ENCODE results near the gene COX6B1.
"Not testable (repeated sequence)": the region's sequence is repeated elsewhere in the genome, so short reads cannot be mapped to it uniquely, and the experiment has no call there.

Gene COX6B1, protein sequence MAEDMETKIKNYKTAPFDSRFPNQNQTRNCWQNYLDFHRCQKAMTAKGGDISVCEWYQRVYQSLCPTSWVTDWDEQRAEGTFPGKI

DNA sequence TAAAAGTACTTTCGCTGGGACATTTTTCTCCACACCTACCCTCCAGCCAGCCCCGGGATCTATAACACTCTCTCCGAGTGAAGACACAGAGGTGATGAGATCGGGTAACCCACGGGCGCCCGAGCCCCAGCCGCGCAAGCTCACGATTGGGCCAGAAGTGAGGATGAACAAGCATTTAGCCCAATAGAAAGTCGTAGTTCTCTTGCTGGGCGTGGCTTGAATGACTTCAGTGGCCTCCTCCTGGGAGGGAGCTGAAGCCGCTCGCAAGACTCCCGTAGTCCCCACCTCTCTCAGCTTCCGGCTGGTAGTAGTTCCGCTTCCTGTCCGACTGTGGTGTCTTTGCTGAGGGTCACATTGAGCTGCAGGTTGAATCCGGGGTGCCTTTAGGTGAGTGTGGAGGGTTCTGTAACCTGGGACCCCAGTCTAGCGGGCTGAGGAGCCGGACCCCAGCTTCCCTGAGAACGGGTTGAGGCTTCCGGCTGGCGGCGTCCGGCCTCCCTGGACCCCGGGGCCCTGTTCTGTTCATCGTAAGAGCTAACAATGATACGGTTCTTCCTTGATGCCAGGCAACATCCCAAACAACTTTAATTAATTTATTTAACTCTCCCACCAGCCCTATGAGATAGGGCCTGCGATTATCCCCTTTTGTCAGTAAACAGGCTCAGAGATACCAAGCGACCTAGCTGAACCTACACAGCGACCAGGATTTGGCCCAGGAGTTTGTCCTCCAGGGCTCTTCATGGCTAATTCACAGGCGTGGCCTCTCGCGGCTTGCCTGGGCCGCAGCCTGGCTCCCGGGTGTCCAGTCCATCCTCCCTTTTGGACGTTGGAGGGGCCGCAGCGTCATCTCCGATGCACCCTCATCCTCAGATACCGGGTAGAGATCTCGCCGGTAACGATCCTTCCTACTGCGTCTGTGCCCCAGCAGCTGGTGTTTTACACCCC lies at the start of gene COX6B1:
TSS of gene COX6B1 (plus strand) at position 307 of the 945 bp plus-strand sequence. CDS start 2,921 bp downstream, outside the sequence.
- peak; percentile 100 for DNase-seq (ENCODE audit: low spot score)

DNA sequence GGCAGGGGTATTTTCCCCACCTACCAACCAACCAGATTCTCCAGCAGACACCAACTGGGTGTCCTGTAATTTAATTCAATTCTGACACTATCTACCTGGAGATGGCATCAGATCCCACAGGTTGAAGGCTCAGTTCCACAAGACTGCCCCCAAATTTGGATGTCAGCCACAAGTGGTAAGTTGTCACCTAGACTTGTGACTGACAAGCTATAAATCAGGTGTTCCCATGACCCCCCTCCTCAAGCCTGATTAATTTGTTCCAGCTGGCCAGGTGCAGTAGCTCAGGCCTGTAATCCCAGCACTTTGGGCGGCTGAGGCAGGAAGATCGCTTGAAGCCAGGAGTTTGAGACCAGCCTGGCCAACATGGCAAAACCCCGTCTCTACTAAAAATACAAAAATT lies 46.2 kb upstream of the COX6B1 start:
- no peak for DNase-seq (ENCODE audit: low spot score)

DNA sequence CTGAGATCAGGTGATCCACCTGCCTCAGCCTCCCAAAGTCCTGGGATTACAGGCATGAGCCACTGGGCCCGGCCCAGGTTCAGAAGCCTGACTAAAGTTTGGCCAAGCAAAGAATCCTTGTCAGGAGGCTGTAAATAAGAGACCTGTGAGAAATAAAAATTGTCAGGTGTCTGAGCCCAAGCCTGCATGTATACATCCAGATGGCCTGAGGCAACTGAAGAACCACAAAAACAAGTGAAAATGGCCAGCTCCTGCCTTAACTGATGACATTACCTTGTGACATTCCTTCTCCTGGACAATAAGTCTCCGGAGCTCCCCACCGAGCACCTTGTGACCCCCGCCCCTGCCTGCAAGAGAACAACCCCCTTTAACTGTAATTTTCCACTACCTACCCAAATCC lies 43.7 kb upstream of the COX6B1 start:
- DNase-seq (ENCODE audit: low spot score) = peak; percentile 61

DNA sequence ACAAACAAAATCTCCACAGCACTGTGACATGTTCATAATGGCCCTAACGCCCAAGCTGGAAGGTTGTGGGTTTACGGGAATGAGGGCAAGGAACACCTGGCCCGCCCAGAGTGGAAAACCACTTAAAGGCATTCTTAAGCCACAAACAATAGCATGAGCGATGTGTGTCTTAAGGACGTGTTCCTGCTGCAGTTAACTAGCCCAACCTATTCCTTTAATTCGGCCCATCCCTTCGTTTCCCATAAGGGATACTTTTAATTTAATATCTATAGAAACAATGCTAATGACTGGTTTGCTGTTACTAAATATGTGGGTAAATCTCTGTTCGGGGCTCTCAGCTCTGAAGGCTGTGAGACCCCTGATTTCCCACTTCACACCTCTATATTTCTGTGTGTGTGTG lies 41.0 kb upstream of the COX6B1 start:
- DNase-seq (ENCODE audit: low spot score) = not testable (repeated sequence)

DNA sequence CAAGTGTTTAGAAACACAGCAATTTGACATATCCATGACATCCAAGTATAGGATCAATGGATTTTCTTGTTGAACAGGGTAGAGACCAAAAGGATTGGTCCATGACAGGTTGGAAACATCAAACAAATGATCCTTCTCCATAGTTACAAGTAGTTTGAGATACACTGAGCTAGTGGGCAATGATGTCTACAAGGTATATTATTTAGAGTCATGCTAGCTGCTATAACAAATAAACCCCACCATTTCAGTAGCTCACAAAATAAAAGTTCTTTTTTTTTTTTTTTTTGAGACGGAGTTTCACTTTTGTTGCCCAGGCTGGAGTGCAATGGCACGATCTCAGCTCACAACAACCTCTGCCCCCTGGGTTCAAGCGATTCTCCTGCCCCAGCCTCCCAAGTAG lies 40.5 kb upstream of the COX6B1 start:
- DNase-seq (ENCODE audit: low spot score) = no peak

DNA sequence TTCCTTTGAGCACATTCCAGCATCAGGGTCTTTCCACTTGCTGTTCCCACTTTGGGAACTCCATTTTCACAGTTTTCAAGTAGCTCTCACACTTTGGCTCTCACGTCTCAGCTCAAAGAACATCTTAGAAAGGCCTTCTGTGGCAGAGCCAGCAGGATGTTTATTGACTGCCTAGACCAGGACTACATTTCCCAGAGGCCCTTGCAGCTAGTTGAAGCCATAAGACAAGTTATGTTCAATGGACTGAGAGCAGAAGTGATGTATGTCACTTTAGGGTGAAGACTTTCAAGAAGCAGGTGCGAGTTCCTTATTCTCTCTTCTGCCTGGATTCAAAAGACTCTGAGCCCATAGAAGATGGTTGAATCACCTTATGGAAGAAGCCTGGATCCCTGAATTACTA lies 39.9 kb upstream of the COX6B1 start:
- DNase-seq (ENCODE audit: low spot score) = no peak

DNA sequence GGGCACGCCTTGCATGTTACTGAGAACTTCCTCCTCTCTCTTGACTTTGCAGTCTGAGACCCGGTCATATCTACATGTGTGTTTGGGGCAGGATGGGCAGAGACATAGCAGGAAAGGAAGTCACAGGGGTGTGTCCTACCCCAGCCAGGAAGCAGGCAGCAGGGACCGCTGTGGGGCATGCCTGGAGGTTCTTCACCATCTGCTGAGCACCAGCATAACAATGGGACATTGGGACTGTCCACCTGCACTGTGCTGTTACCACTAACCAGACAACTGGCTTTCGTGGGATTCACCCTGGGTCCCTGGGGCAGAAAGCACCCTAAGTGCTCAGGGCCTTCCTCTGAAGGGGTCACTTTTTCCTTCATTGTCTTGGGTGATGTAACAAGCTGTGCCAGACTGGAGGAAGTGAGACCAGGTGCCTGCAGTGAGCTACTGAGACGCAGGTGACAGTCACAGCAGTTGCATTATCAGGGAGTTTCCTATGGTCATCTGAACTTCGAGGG lies 38.2 kb upstream of the COX6B1 start:
- peak; percentile 33 for DNase-seq (ENCODE audit: low spot score)

DNA sequence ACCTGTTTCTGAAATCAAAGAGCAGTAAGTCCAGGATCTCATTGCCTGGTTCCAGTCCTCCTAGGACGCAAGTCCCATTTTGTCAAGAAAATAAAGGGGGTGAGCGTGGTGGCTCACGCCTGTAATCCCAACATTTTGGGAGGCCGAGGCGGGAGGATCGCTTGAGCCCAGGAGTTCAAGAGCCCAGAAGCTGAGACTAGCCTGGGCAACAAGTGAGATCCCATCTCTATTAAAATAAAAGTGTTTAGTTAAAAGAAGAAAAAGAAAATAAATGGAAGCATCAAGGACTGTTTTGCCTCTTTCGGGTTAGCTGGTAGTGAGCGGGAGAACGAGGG lies 35.9 kb upstream of the COX6B1 start:
- DNase-seq (ENCODE audit: low spot score) = no peak

DNA sequence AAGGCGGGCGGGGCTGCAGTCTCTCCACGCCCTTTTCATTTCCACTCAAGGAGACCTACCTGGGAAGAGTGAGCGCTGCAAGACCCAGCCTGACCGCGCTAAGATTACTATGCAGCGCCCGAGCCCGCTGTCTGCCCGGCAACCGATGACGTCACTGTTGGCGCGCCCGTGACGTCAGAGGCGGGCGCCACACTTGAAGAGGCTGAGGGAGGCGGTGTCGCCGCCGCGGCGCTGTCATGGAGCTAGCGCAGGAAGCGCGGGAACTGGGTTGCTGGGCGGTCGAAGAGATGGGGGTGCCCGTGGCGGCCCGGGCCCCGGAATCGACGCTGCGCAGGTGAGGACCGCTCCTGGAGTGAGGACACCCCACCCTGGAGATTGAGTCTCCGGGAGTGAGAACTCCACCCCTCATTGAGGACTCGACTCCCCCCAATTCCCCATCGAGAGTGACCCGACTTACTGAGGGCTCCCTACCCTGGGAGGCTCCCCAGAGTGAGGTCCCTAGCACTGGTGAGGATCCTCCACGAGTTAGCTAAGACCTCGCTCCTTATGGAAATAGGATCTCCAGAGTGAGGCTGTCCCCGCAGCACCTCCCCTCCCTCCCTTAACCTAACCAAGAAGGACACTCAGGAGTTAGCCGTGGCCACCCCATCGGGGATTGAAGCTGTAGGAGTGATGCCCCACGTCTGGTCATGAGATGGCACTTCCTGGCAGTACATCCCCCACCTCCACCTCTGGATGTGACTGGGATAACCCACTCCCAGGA lies 35.4 kb upstream of the COX6B1 start, which contains the start of gene HAUS5:
TSS of gene HAUS5 (plus strand) at position 177 of the 763 bp plus-strand sequence. CDS start at position 237, 60 bp downstream.
- DNase-seq (ENCODE audit: low spot score) = peak; percentile 95

DNA sequence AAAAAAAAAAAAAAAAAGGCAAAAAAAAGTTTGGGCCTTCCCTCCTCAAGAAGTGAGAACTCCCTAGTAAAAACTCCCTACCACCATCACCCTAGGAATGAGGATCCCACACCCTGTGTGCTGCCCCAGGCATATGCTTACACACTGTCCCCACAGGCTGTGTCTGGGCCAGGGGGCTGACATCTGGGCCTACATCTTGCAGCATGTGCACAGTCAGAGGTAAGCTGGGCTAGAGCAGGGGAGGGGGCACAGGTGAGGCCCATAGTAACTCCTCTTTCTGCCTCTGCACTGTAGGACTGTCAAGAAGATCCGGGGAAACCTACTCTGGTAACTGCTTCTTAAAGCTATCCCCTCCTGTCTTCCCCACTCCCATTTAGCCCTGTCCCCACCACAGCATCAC lies 34.5 kb upstream of the COX6B1 start:
- no peak for DNase-seq (ENCODE audit: low spot score)

DNA sequence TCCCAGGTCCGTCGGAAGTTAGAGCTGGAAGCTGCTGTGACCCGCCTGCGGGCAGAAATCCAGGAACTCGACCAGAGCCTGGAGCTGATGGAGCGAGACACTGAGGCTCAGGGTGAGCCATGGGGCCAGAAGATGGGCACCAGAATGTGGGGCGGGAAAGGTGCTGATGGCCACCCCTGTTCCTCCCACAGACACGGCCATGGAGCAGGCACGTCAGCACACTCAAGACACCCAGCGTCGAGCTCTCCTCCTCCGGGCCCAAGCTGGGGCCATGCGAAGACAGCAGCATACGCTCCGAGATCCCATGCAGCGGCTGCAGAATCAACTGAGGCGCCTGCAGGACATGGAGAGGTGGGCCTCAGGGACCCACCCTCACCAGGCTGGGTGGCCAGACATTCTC lies 33.1 kb upstream of the COX6B1 start:
- no peak for DNase-seq (ENCODE audit: low spot score)

DNA sequence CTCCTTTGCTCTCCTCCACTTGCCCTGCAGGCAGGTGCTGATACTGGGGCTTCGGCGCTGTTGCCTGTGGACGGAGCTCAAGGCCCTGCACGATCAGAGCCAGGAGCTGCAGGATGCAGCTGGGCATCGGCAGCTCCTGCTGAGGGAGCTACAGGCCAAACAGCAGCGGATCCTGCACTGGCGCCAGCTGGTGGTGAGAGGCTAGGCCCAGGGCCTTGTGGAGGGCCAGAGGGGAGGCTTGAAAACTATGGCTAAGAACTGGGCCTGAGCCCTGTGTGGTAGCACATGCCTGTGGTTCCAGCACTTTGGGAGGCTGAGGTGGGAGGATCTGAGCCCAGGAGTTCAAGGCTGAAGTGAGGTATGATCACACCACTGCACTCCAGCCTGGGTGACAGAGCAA lies 29.3 kb upstream of the COX6B1 start:
- no peak for DNase-seq (ENCODE audit: low spot score)

DNA sequence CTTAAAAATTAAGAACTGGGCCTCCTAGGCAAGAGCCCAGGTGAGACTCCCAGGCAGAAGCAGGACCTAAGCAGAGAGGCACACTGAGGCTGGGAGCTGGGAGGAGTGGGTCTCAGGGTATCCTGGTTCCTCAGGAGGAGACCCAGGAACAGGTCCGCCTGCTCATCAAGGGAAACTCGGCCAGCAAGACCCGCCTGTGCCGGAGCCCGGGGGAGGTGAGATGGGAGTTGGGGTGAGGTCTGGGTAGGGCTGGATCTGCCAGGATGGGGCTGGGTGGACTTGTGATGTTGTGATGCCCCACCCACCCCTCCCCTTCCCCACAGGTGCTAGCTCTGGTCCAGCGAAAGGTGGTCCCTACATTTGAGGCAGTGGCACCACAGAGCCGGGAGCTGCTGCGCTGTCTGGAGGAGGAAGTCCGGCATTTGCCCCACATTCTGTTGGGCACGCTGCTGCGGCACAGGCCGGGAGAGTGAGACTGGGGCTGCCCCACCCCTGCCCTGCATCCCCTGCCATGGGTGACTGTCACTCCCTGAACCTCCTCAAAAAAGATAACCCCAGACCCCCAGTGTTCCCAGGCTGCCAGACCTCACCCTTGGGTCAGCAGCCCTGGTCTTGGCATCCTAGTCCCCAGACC lies 28.7 kb upstream of the COX6B1 start:
- no peak for DNase-seq (ENCODE audit: low spot score)

DNA sequence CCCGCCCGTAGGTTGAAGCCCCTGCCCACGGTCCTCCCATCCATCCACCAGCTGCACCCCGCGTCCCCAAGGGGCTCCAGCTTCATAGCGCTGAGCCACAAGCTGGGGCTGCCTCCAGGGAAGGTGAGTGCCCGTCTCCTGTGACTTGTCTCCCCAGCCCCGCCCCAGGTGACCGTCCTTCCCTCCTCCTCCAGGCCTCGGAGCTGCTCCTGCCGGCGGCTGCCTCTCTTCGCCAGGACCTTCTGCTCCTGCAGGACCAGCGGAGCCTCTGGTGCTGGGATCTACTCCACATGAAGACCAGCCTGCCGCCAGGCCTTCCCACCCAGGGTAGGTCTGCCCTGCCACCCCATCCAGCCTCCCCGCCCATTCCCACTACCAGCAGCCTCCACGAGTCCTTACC lies 28.1 kb upstream of the COX6B1 start:
- DNase-seq (ENCODE audit: low spot score) = no peak

DNA sequence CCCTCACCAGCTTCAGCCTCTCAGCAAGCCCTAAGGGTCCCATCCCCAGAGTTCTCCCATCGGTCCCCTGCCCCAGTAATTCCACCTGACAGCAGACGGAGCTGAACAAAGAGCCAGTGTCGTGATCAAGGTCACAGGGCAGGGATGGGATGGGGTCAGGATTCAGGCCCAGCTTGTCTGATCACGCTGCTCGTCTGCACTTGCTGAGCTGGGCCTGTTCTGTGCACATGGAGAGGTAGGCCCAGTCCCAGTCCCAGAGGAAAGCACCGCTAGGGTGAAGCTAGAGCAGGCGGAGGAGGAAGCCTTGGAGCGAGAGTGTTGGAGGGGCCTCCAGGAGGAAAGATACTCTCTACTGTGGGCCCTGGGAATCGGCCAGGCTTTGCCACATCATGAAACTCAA lies 26.4 kb upstream of the COX6B1 start:
- no peak for DNase-seq (ENCODE audit: low spot score)

DNA sequence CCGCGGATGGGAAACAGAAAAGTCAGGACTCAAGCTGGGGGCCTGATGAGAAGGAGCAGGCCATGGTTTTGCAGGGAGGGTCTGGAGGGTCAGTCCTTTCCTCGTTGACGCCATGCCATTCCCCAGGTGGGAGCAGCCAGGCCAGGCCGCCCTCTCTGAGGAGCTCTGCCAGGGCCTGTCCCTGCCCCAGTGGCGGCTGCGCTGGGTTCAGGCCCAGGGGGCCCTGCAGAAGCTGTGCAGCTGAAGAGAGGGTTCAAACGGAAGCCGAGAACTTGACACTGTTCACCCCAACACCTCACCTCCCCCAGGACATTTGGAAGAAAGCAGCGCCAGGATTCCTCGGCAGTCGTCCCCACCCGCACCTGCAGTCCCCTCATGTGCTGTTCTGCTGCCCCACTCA lies 25.4 kb upstream of the COX6B1 start:
- no peak for DNase-seq (ENCODE audit: low spot score)

DNA sequence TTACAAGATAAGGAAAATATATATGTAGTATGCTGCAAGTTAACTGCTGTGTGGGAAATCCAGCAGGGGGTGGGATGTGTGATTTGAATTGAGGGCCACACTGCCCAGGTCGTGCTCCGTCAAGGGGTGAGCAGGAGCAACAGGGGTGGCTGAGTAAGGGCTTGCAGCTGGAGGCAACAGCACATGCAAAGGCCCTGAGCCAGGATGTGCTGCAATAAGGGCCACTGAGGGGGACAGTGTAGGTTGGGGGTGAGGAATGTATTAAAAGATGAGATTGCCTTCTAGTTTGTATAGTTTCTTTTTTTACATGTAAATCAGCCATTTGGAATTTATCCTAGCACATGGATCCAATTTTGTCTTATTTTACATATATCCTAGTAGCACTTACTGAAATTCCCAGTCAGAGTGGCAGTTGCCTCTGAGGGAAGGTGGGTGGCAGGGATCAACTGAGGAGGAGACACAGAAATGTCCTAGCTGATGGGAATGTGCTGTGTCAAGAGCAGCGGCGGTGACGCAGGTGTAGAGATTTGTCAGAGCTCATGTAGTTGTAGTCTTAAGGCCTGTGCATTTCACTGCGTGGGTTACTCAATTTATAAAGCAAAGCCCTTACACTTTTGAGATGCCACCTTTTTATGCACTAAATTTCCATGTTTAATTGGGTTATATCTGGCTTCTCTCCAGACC lies 24.7 kb upstream of the COX6B1 start:
- no peak for DNase-seq (ENCODE audit: low spot score)

DNA sequence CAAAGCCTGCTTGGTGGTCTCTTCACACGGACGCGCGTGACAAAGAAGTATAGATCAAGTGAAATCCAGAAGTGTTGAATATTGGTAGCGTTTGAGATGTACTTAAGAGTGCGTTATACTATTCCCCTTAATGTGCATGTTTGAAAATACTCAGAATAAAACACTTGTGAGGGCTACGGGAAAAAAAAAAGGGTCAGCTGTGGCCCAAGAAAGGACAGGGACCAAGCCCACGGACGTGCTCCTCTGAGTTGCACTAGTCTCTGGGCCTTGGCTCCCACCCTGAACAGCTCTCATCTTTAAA lies 19.9 kb upstream of the COX6B1 start:
- DNase-seq (ENCODE audit: low spot score) = no peak

DNA sequence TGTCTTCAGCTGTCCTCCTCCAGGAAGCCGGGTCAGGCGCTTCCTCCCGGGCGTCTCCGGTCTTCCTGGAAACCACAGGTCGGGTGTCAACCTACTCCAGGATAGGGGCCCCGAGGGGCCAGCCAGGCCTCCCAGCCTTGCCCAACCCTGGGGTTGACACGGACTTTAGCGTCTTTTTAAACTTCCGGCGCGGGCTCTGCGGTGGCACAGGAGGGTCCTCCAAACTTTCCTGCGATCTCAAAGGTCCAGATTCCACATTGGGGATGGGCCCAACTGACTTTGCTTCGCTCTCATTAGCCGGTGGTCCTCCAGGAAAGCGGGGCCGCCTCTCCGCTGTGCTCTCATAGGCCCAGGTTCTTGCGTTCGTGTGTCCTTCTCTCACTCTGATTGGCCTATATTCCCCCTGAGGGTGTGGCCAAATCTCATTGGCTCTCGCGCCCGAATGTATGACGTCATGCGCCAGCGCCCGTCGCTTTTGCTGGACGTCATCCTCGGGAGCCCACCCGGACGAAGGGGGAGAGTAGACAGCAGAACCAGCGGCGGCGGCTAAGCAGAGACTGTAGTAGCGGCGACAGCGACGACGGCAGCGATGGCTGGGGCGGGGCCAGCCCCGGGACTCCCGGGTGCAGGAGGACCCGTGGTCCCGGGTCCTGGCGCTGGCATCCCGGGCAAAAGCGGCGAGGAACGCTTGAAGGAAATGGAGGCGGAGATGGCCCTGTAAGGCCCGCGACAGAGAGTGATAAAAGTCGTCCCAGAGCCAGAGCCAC lies 19.4 kb upstream of the COX6B1 start, which contains the start of gene RBM42:
TSS of gene RBM42 (plus strand) at position 472 of the 767 bp plus-strand sequence. CDS start at position 590, 118 bp downstream.
- peak; percentile 100 for DNase-seq (ENCODE audit: low spot score)

DNA sequence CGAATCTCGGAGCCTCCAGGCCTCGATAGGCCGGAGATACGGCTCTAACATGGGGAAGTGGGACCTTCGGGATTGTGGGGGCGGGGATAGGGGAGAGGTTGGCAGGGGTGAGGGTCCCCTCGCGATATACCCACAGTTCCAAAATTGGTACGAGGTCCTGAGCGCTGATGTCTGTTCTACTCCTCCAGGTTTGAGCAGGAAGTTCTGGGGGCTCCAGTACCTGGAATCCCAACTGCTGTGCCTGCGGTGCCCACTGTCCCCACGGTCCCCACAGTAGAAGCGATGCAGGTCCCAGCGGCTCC lies 18.8 kb upstream of the COX6B1 start:
- no peak for DNase-seq (ENCODE audit: low spot score)
